OCI-LY1 (cell line): ENCODE data around the gene LIMCH1.

Experiments
- H2AFZ ChIP-seq: fragments of 200-600 bp; sonication (generic), shearing (Covaris generic); 2 replicates; pipeline ENCODE4 v1.6.0; 2014; ENCODE audit warnings: antibody characterized with exemption, mild to moderate bottlenecking, low read length
- H3F3A ChIP-seq: fragments of 200-600 bp; sonication (generic), shearing (Covaris generic); 2 replicates; pipeline ENCODE4 v1.6.0; 2014; ENCODE audit warnings: mild to moderate bottlenecking, antibody characterized with exemption, low read length, moderate library complexity; ENCODE audit not compliant: insufficient read depth
- H3K27ac ChIP-seq: fragments of 200-600 bp; sonication (generic); 2 replicates; pipeline ENCODE4 v1.5.1; 2014; ENCODE audit warnings: low read length, mixed run types, mild to moderate bottlenecking, low read depth; ENCODE audit not compliant: poor library complexity, severe bottlenecking
- H3K27me3 ChIP-seq: fragments of 200-600 bp; sonication (generic); 2 replicates; pipeline ENCODE4 v1.6.0; 2014; ENCODE audit warnings: antibody characterized with exemption, mild to moderate bottlenecking, low read length, moderate library complexity; ENCODE audit not compliant: insufficient read depth
- H3K36me3 ChIP-seq: fragments of 200-600 bp; sonication (generic); 2 replicates; pipeline ENCODE4 v1.6.1; 2014; ENCODE audit warnings: mild to moderate bottlenecking, antibody characterized with exemption, low read length, moderate library complexity, mixed read lengths; ENCODE audit not compliant: insufficient read depth
- H3K4me1 ChIP-seq: fragments of 200-600 bp; sonication (generic); 2 replicates; pipeline ENCODE4 v1.5.1; 2014; ENCODE audit warnings: mild to moderate bottlenecking, low read length, moderate library complexity; ENCODE audit not compliant: insufficient read depth, severe bottlenecking
- H3K4me2 ChIP-seq: fragments of 200-600 bp; sonication (generic), shearing (Covaris generic); 2 replicates; pipeline ENCODE4 v1.6.1; 2014; ENCODE audit warnings: low read length
- H3K4me3 ChIP-seq: fragments of 200-600 bp; sonication (generic); 2 replicates; pipeline ENCODE4 v1.5.1; 2014; ENCODE audit warnings: low read length, low read depth, mild to moderate bottlenecking, mixed read lengths; ENCODE audit not compliant: poor library complexity, severe bottlenecking
- H3K79me2 ChIP-seq: fragments of 200-600 bp; shearing (Covaris generic); 2 replicates; pipeline ENCODE4 v1.6.1; 2016; ENCODE audit warnings: mixed run types, low read length, mixed read lengths; ENCODE audit not compliant: insufficient read depth
- H3K9ac ChIP-seq: fragments of 200-600 bp; sonication (generic), shearing (Covaris generic); 2 replicates; pipeline ENCODE4 v1.6.1; 2014; ENCODE audit warnings: mild to moderate bottlenecking, low read length, mixed read lengths
- H3K9me2 ChIP-seq: fragments of 200-600 bp; sonication (generic), shearing (Covaris generic); 2 replicates; pipeline ENCODE4 v1.6.1; 2014; ENCODE audit warnings: low read depth, mild to moderate bottlenecking, low read length, mixed read lengths
- H3K9me3 ChIP-seq: fragments of 200-600 bp; shearing (Covaris generic); 2 replicates; pipeline ENCODE4 v1.6.1; 2014; ENCODE audit warnings: low read length, mixed read lengths
- H4K20me1 ChIP-seq: fragments of 200-600 bp; sonication (generic), shearing (Covaris generic); 2 replicates; pipeline ENCODE4 v1.6.0; 2016; ENCODE audit warnings: mild to moderate bottlenecking, low read length; ENCODE audit not compliant: insufficient read depth
- EZH2 ChIP-seq: fragments of 200-600 bp; sonication (generic), shearing (Covaris generic); IDR thresholded peaks from 2 replicates; pipeline ENCODE4 v1.8.0; 2017; ENCODE audit warnings: borderline replicate concordance, mixed run types, mild to moderate bottlenecking, antibody characterized with exemption, low read length, moderate library complexity, mixed read lengths
- TF ChIP-seq, protein P1 (sequence below): fragments of 200-600 bp; sonication (generic), shearing (Covaris generic); IDR thresholded peaks from 2 replicates; pipeline ENCODE4 v1.5.1; 2017; ENCODE audit warnings: mild to moderate bottlenecking, antibody characterized with exemption, low read length, moderate library complexity, mixed read lengths

The LIMCH1 gene

DNA sequence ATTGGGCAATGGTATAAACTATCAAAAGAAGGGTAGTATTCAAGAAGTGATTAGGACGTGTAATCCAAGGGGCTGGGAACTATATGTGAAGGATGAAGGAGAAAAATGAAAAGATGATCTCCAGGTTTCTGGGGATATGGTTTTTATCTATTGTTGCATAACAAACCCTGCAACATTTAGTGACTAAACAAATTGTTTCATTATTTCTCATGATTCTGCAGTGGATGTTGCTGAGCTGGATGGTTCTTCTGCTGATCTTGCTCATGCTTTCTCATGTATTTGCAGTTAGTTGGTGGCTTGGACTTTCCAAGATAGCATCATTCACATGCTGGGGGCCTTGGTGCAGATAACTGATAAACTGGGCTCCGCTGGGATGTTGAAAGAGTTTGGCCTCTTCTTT is 181.5 kb downstream of the LIMCH1 start:
- H2AFZ ChIP-seq, result no peak overlapping the region
- no peak overlapping the region for H3K27ac ChIP-seq
- no peak overlapping the region for H3K4me2 ChIP-seq
- no peaks in the 10 kb centered on the region for H3K4me1 ChIP-seq
- no peak overlapping the region for H3K9ac ChIP-seq
- no peaks in the 10 kb centered on the region for H3K9me3 ChIP-seq
- no peak overlapping the region for H3K4me3 ChIP-seq
- no peaks in the 10 kb centered on the region for H3K36me3 ChIP-seq
- no peaks in the 10 kb centered on the region for H4K20me1 ChIP-seq
- no peaks in the 10 kb centered on the region for H3K79me2 ChIP-seq
- TF ChIP-seq, protein P1, sequence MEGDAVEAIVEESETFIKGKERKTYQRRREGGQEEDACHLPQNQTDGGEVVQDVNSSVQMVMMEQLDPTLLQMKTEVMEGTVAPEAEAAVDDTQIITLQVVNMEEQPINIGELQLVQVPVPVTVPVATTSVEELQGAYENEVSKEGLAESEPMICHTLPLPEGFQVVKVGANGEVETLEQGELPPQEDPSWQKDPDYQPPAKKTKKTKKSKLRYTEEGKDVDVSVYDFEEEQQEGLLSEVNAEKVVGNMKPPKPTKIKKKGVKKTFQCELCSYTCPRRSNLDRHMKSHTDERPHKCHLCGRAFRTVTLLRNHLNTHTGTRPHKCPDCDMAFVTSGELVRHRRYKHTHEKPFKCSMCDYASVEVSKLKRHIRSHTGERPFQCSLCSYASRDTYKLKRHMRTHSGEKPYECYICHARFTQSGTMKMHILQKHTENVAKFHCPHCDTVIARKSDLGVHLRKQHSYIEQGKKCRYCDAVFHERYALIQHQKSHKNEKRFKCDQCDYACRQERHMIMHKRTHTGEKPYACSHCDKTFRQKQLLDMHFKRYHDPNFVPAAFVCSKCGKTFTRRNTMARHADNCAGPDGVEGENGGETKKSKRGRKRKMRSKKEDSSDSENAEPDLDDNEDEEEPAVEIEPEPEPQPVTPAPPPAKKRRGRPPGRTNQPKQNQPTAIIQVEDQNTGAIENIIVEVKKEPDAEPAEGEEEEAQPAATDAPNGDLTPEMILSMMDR, result no peak
- TF ChIP-seq EZH2, result no peak
- no peaks in the 10 kb centered on the region for H3K9me2 ChIP-seq
- H3F3A ChIP-seq, result no peaks in the 10 kb centered on the region
- H3K27me3 ChIP-seq, result no peaks in the 10 kb centered on the region

- Histone ChIP-seq H3F3A (no peaks in the 10 kb centered on the region), H3K9me3 (0 out of 2 replicates have a peak, but pooled peaks cover 2% of the 10 kb centered on the region), H3K4me1 (no peaks in the 10 kb centered on the region), H2AFZ (no peak overlapping the region), H3K27me3 (no peaks in the 10 kb centered on the region), H3K9ac (no peak overlapping the region), H3K9me2 (no peaks in the 10 kb centered on the region), H3K27ac (no peak overlapping the region), H3K4me2 (no peak overlapping the region), H3K79me2 (no peaks in the 10 kb centered on the region), H3K36me3 (no peaks in the 10 kb centered on the region), H3K4me3 (no peak overlapping the region), H4K20me1 (no peaks in the 10 kb centered on the region)
- TF ChIP-seq, protein P1, result no peak
- no peak for TF ChIP-seq EZH2
These were observed 184.2 kb downstream of the LIMCH1 start for GRCh38 chr4:41722181-41722580.

GRCh38 chr4:41723286-41723685 is 185.3 kb downstream of the LIMCH1 start:
- H4K20me1 ChIP-seq, result no peaks in the 10 kb centered on the region

More at GRCh38 chr4:41723286-41723685, 185.3 kb downstream of the LIMCH1 start:
- no peak for TF ChIP-seq EZH2
- TF ChIP-seq, protein P1, result no peak
- Histone ChIP-seq H3K36me3 (no peaks in the 10 kb centered on the region), H3F3A (no peaks in the 10 kb centered on the region), H3K79me2 (no peaks in the 10 kb centered on the region), H3K4me3 (no peak overlapping the region), H3K9me2 (no peaks in the 10 kb centered on the region), H3K4me2 (no peak overlapping the region), H3K9ac (no peak overlapping the region), H3K27me3 (no peaks in the 10 kb centered on the region), H2AFZ (no peak overlapping the region), H3K4me1 (no peaks in the 10 kb centered on the region), H3K9me3 (0 out of 2 replicates have a peak, but pooled peaks cover 2% of the 10 kb centered on the region), H3K27ac (no peak overlapping the region)
